Tibial nerve (tissue), 4 donors: ENCODE data around the gene TMTC3.

Source experiments
- EP300 ChIP-seq, 2 donors: sonication (generic); formaldehyde crosslinking; IDR thresholded peaks; one replicate each; pipeline ENCODE4 v1.6.1; 2017; ENCODE audit warnings: antibody characterized with exemption in 2 of 2, mild to moderate bottlenecking in 1 of 2
- TF ChIP-seq, protein P1 (sequence below), 5 experiments: fragments of 200-600 bp in 3 of 5; fragments of 450-650 bp in 2 of 5; sonication (generic) in 3 of 5; IDR thresholded peaks; one replicate each; pipeline ENCODE4 v1.5.1; 2016 to 2019; ENCODE audit warnings: antibody characterized with exemption in 5 of 5, mild to moderate bottlenecking in 3 of 5, moderate library complexity in 2 of 5

DNA sequence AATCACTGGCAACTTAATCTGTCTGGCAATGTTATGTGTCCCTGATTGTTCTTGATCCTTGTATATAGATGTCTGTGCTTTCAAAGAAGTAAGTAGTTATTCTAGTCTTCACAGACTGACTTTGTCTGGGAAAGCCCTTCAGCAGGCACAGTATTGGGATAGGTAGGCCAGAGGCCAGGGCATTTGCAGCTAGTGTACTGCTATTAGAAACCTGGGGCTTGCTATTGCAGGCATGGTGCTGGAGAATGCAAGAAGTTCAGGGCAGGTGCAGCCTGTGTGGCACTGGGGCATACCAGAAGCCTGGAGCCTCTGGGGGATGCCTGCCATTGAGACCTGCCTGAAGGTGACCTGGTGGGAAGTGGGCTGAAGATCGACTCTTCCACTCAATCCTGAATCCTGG, 96.3 kb downstream of the TMTC3 start:
- TF ChIP-seq, protein P1, sequence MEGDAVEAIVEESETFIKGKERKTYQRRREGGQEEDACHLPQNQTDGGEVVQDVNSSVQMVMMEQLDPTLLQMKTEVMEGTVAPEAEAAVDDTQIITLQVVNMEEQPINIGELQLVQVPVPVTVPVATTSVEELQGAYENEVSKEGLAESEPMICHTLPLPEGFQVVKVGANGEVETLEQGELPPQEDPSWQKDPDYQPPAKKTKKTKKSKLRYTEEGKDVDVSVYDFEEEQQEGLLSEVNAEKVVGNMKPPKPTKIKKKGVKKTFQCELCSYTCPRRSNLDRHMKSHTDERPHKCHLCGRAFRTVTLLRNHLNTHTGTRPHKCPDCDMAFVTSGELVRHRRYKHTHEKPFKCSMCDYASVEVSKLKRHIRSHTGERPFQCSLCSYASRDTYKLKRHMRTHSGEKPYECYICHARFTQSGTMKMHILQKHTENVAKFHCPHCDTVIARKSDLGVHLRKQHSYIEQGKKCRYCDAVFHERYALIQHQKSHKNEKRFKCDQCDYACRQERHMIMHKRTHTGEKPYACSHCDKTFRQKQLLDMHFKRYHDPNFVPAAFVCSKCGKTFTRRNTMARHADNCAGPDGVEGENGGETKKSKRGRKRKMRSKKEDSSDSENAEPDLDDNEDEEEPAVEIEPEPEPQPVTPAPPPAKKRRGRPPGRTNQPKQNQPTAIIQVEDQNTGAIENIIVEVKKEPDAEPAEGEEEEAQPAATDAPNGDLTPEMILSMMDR (IDR thresholded peaks at IDR 0.05): no peak
- no peak for TF ChIP-seq EP300 (IDR thresholded peaks at IDR 0.05)
